H1 (cell line): ENCODE data around the gene FGD5. TPM values are rescaled to one million over a fixed set of nuclear protein-coding genes. Genes with fewer than 3 reads are reported as not detected.

Experiments
- CTCF ChIA-PET: fragments of 300-600 bp; sonication (Branson Sonifier 250); formaldehyde crosslinking; loops from one replicate; lab custom pipeline; 2021; ENCODE audit not compliant: partially characterized antibody; lab: Charles Lee
- POLR2A ChIA-PET: fragments of 300-600 bp; sonication (Branson Sonifier 250); formaldehyde crosslinking; loops from one replicate; lab custom pipeline; 2021; ENCODE audit warnings: inconsistent platforms; ENCODE audit not compliant: partially characterized antibody; lab: Charles Lee
- DNase-seq, 2 experiments: peaks; one replicate each; pipeline versions ENCODE4 v3.0.0 to v3.0.0-alpha.2; 2010 to 2022; ENCODE audit warnings: low spot score in 2 of 2, low read depth in 1 of 2, mixed read lengths in 1 of 2
- FAIRE-seq: peaks from 2 replicates; lab custom pipeline; 2011; peaks lifted over from hg19 to GRCh38; lab: Jason Lieb, UNC
- H2AFZ ChIP-seq: 2 replicates; pipeline ENCODE4 v1.8.1; 2012; ENCODE audit warnings: low read length, inconsistent platforms
- H2AK5ac ChIP-seq: 2 replicates; pipeline ENCODE4 v1.6.1; 2013; ENCODE audit warnings: low read depth, low read length
- H2BK120ac ChIP-seq: replicated peaks from 2 replicates; pipeline ENCODE3; 2013; ENCODE audit warnings: low read depth, low read length, inconsistent platforms
- H2BK12ac ChIP-seq: 2 replicates; pipeline ENCODE4 v1.6.1; 2013; ENCODE audit warnings: low read depth, low read length
- H2BK15ac ChIP-seq: 2 replicates; pipeline ENCODE4 v1.6.1; 2013; ENCODE audit warnings: low read length
- H2BK20ac ChIP-seq: 2 replicates; pipeline ENCODE4 v1.6.1; 2013; ENCODE audit warnings: low read length
- H2BK5ac ChIP-seq: 2 replicates; pipeline ENCODE4 v1.6.1; 2013; ENCODE audit warnings: low read depth, low read length
- H3K14ac ChIP-seq: 2 replicates; pipeline ENCODE4 v1.6.1; 2013; ENCODE audit warnings: inconsistent platforms; ENCODE audit not compliant: insufficient read length
- H3K18ac ChIP-seq: 2 replicates; pipeline ENCODE4 v1.6.1; 2013; ENCODE audit warnings: low read length; ENCODE audit errors: extremely low read depth
- H3K23ac ChIP-seq: 2 replicates; pipeline ENCODE4 v1.6.1; 2013; ENCODE audit warnings: inconsistent platforms; ENCODE audit not compliant: insufficient read length
- H3K23me2 ChIP-seq: 2 replicates; pipeline ENCODE4 v1.6.1; 2013; ENCODE audit warnings: low read depth, low read length
- H3K27ac ChIP-seq: 2 replicates; pipeline ENCODE4 v1.6.1; 2011; ENCODE audit warnings: low read depth, low read length, inconsistent platforms
- H3K27me3 ChIP-seq, 4 experiments: replicated peaks in 1 of 4; 1 replicate in 1 of 4; 2 replicates in 3 of 4; pipeline versions ENCODE4 v1.6.1 to v1.8.1; 2011 to 2013; ENCODE audit warnings: low read length in 3 of 4, mild to moderate bottlenecking in 3 of 4, inconsistent platforms in 2 of 4, mixed read lengths in 2 of 4, moderate library complexity in 1 of 4; ENCODE audit not compliant: control insufficient read depth in 3 of 4, insufficient read depth in 3 of 4; ENCODE audit errors: extremely low read depth in 1 of 4
- H3K36me3 ChIP-seq, 4 experiments: 2 replicates each; pipeline versions ENCODE4 v1.6.1 to v1.8.1; 2011 to 2013; ENCODE audit warnings: mild to moderate bottlenecking in 4 of 4, low read length in 3 of 4, moderate library complexity in 2 of 4, control low read depth in 1 of 4, inconsistent platforms in 1 of 4; ENCODE audit not compliant: insufficient read depth in 4 of 4, control insufficient read depth in 2 of 4
- H3K4ac ChIP-seq: replicated peaks from 2 replicates; pipeline ENCODE3; 2013; ENCODE audit warnings: low read length, low read depth, mixed read lengths, inconsistent platforms; ENCODE audit not compliant: insufficient read length
- H3K4me1 ChIP-seq, 4 experiments: replicated peaks in 1 of 4; 1 replicate in 1 of 4; 2 replicates in 3 of 4; pipeline versions ENCODE4 v1.6.1 to v1.8.1; 2011 to 2013; ENCODE audit warnings: low read length in 3 of 4, inconsistent platforms in 2 of 4, mixed read lengths in 1 of 4; ENCODE audit not compliant: insufficient read depth in 4 of 4, control insufficient read depth in 3 of 4
- H3K4me2 ChIP-seq, 2 experiments: 2 replicates each; pipeline versions ENCODE4 v1.6.1 to v1.8.1; 2011 to 2013; ENCODE audit warnings: low read depth in 2 of 2, low read length in 2 of 2, control low read depth in 1 of 2, inconsistent platforms in 1 of 2, mild to moderate bottlenecking in 1 of 2; ENCODE audit not compliant: insufficient read depth in 1 of 2
- H3K4me3 ChIP-seq, 4 experiments: fragments of 200-600, 300-600 bp in 1 of 4; sonication (generic), shearing (Covaris generic), sonication (Bioruptor Twin) in 1 of 4; 2 replicates each; pipeline versions ENCODE4 v1.5.1 to v1.8.1; 2011 to 2016; ENCODE audit warnings: low read length in 4 of 4, low read depth in 3 of 4, control low read depth in 2 of 4, inconsistent platforms in 2 of 4, mild to moderate bottlenecking in 2 of 4, mixed read lengths in 1 of 4, moderate library complexity in 1 of 4; ENCODE audit not compliant: insufficient read depth in 2 of 4; ENCODE audit errors: extremely low read depth in 1 of 4
- H3K56ac ChIP-seq: replicated peaks from 2 replicates; pipeline ENCODE3; 2013; ENCODE audit warnings: low read depth, mild to moderate bottlenecking, mixed read lengths, low read length, inconsistent platforms; ENCODE audit not compliant: insufficient read length
- H3K79me1 ChIP-seq: 2 replicates; pipeline ENCODE4 v1.6.1; 2013; ENCODE audit warnings: low read depth, low read length, control low read depth
- H3K79me2 ChIP-seq, 2 experiments: 2 replicates each; pipeline versions ENCODE4 v1.6.1 to v1.8.1; 2012 to 2013; ENCODE audit warnings: low read length in 2 of 2, mild to moderate bottlenecking in 2 of 2, inconsistent platforms in 1 of 2; ENCODE audit not compliant: insufficient read depth in 2 of 2, control insufficient read depth in 1 of 2
- H3K9ac ChIP-seq, 4 experiments: replicated peaks in 1 of 4; 1 replicate in 1 of 4; 2 replicates in 3 of 4; pipeline versions ENCODE4 v1.6.1 to v1.8.1; 2011 to 2013; ENCODE audit warnings: low read depth in 3 of 4, low read length in 3 of 4, control low read depth in 2 of 4, mild to moderate bottlenecking in 2 of 4, moderate library complexity in 2 of 4, inconsistent platforms in 1 of 4; ENCODE audit errors: extremely low read depth in 1 of 4
- H3K9me3 ChIP-seq, 2 experiments: 2 replicates each; pipeline versions ENCODE4 v1.6.1 to v1.8.1; 2012 to 2013; ENCODE audit warnings: mild to moderate bottlenecking in 2 of 2, moderate library complexity in 2 of 2, control low read depth in 1 of 2, inconsistent platforms in 1 of 2, low read depth in 1 of 2, low read length in 1 of 2, mixed read lengths in 1 of 2; ENCODE audit not compliant: insufficient read depth in 2 of 2
- H4K20me1 ChIP-seq, 2 experiments: replicated peaks in 1 of 2; 2 replicates each; pipeline versions ENCODE3 to v1.8.1; 2011 to 2013; ENCODE audit warnings: inconsistent platforms in 2 of 2, low read length in 2 of 2, mild to moderate bottlenecking in 1 of 2; ENCODE audit not compliant: insufficient read depth in 2 of 2, control insufficient read depth in 1 of 2
- H4K5ac ChIP-seq: 2 replicates; pipeline ENCODE4 v1.6.1; 2013; ENCODE audit warnings: low read length, low read depth, mixed read lengths, inconsistent platforms; ENCODE audit not compliant: insufficient read length
- H4K8ac ChIP-seq: 2 replicates; pipeline ENCODE4 v1.8.0; 2013; ENCODE audit warnings: mild to moderate bottlenecking, moderate library complexity, low read length, inconsistent platforms; ENCODE audit not compliant: insufficient read depth; ENCODE audit errors: extremely low read depth
- H4K91ac ChIP-seq: replicated peaks from 2 replicates; pipeline ENCODE3; 2013; ENCODE audit warnings: low read length, mixed read lengths, inconsistent platforms; ENCODE audit not compliant: insufficient read length
- BACH1 ChIP-seq: IDR thresholded peaks from 2 replicates; pipeline ENCODE4 v1.6.1; 2012; ENCODE audit warnings: low read length, improper control_type of control experiment
- EZH2 ChIP-seq: fragments of 200-600 bp; sonication (generic); IDR thresholded peaks from 2 replicates; pipeline ENCODE4 v1.7.1; 2012; ENCODE audit warnings: low read depth, mild to moderate bottlenecking, moderate library complexity, low read length, inconsistent platforms; ENCODE audit not compliant: severe bottlenecking
- JUND ChIP-seq: IDR thresholded peaks from 2 replicates; pipeline ENCODE4 v1.6.1; 2011; ENCODE audit warnings: mild to moderate bottlenecking, improper control_type of control experiment, low read length
- NANOG ChIP-seq: IDR thresholded peaks from 2 replicates; pipeline ENCODE4 v1.6.1; 2011; ENCODE audit warnings: low read length, low read depth, mild to moderate bottlenecking, inconsistent platforms; ENCODE audit not compliant: insufficient read depth, poor library complexity, severe bottlenecking
- RAD21 ChIP-seq, 2 experiments: IDR thresholded peaks in 1 of 2; conservative IDR thresholded peaks in 1 of 2; 2 replicates each; pipeline ENCODE4 v1.6.1; 2011; ENCODE audit warnings: low read depth in 2 of 2, low read length in 2 of 2, improper control_type of control experiment in 1 of 2, inconsistent platforms in 1 of 2, mild to moderate bottlenecking in 1 of 2, moderate library complexity in 1 of 2
- RBBP5 ChIP-seq: IDR thresholded peaks from 2 replicates; pipeline ENCODE4 v1.7.1; 2012; ENCODE audit warnings: low read depth, mild to moderate bottlenecking, inconsistent platforms, low read length, moderate library complexity, borderline replicate concordance
- RNF2 ChIP-seq: fragments of 200-900, 300-1000 bp; sonication (generic); IDR thresholded peaks from 2 replicates; pipeline ENCODE4 v1.7.1; 2016; ENCODE audit warnings: borderline replicate concordance, low read depth, mild to moderate bottlenecking, antibody characterized with exemption, low read length; ENCODE audit not compliant: poor library complexity, severe bottlenecking; ENCODE audit errors: missing control alignments
- SUZ12 ChIP-seq: fragments of 200-600 bp; sonication (generic); IDR thresholded peaks from 2 replicates; pipeline ENCODE4 v1.6.1; 2012; ENCODE audit warnings: mild to moderate bottlenecking, inconsistent platforms, low read length, moderate library complexity, mixed read lengths
- TAF1 ChIP-seq: IDR thresholded peaks from 2 replicates; pipeline ENCODE4 v1.6.1; 2011; ENCODE audit warnings: mild to moderate bottlenecking, low read depth, low read length
- TAF7 ChIP-seq: optimal IDR thresholded peaks from 2 replicates; pipeline ENCODE3; 2011; ENCODE audit warnings: low read depth, mild to moderate bottlenecking, inconsistent platforms, low read length, moderate library complexity, borderline replicate concordance
- TEAD4 ChIP-seq: IDR thresholded peaks from 2 replicates; pipeline ENCODE4 v1.6.1; 2012; ENCODE audit warnings: low read depth, low read length, inconsistent platforms, mixed read lengths
- YY1 ChIP-seq: IDR thresholded peaks from 2 replicates; pipeline ENCODE4 v1.6.1; 2011; ENCODE audit warnings: low read depth, mild to moderate bottlenecking, low read length
- WGBS, 2 experiments: shearing (Covaris generic) in 1 of 2; methylation state at CpG; one replicate each; pipeline versions ENCODE4 v1.1.6 to v1.1.7; 2013 to 2015; ENCODE audit warnings: low lambda C conversion rate in 2 of 2, mixed read lengths in 2 of 2, inconsistent platforms in 1 of 2, low coverage in 1 of 2, missing lambda C conversion rate in 1 of 2; ENCODE audit not compliant: insufficient replicate concordance in 2 of 2, insufficient coverage in 1 of 2, insufficient read length in 1 of 2; ENCODE audit errors: extremely low coverage in 1 of 2, missing lambda C conversion rate in 1 of 2; 5-methylcytosine and 5-hydroxymethylcytosine counted together
- polyA plus RNA-seq, 7 experiments: library from polyadenylated mRNA; depleted of rRNA in 3 of 7; stranded (reverse) in 5 of 7; unstranded in 2 of 7; fragments of >200 nt in 5 of 7; fragments of 200-250 nt in 2 of 7; gene quantifications; 1 replicate in 5 of 7; 2 replicates in 1 of 7; 4 replicates in 1 of 7; pipeline versions ENCODE4 v1.2.1 to v1.2.3, GENCODE V29; 2011 to 2013; ENCODE audit warnings: missing spikeins in 2 of 7, mixed read lengths in 2 of 7
- total RNA-seq: library from RNA; stranded (reverse); fragmentation: NEBNext Ultra II Directional; extraction: Animal tissue kit (Norgen Biotek cat#: 25700); gene quantifications from 2 replicates; pipeline ENCODE4 v1.2.1, GENCODE V29; 2021
- TF ChIP-seq, protein P1 (sequence below): IDR thresholded peaks from 2 replicates; pipeline ENCODE4 v1.6.1; 2011; ENCODE audit warnings: low read depth, mild to moderate bottlenecking, low read length; ENCODE audit not compliant: insufficient read depth

Gene FGD5
- total and polyA plus RNA-seq, 2 of the 8 experiments (the other 6 are each of a cell fraction or from before 2014, with no cell fraction given): 4.7 to 14.3 TPM

GRCh38 chr3:14797731-14798130, 21.0 kb upstream of the FGD5 start:
- no peak overlapping the region for H2BK20ac ChIP-seq
- no peak overlapping the region for H3K14ac ChIP-seq
- H3K4me3 ChIP-seq: no peak overlapping the region
- no peaks in the 10 kb centered on the region for H4K20me1 ChIP-seq
- no peak overlapping the region for H4K8ac ChIP-seq
- no peak overlapping the region for H3K23ac ChIP-seq
- no peak overlapping the region for H3K9ac ChIP-seq
- no peaks in the 10 kb centered on the region for H3K23me2 ChIP-seq
- H4K5ac ChIP-seq: no peak overlapping the region
- H4K91ac ChIP-seq: no peak overlapping the region
- ChIA-PET CTCF (interaction anchor here (0.9 to 12.7 kb wide), 9 partner anchors 10 to 121 kb away, joined by 3 to 308 read pairs (median 8); no protein-coding TSS in a partner anchor), POLR2A (interaction anchor here (1.0 kb wide), 1 partner anchor 14 kb away, joined by 3 read pairs; no protein-coding TSS in a partner anchor)
- no peaks in the 10 kb centered on the region for H3K79me1 ChIP-seq
- no peaks in the 10 kb centered on the region for H3K36me3 ChIP-seq
- H3K27ac ChIP-seq: no peak overlapping the region
- DNase-seq: no peak
- H3K79me2 ChIP-seq: no peaks in the 10 kb centered on the region
- no peak overlapping the region for H2AK5ac ChIP-seq
- no peak overlapping the region for H2BK15ac ChIP-seq
- H3K4me1 ChIP-seq: peaks cover 0 to 8% (median 0%) of the 10 kb centered on the region in 4 experiments; a peak in 3 of 7 replicates
- H2AFZ ChIP-seq: no peak overlapping the region
- no peaks in the 10 kb centered on the region for H3K9me3 ChIP-seq
- H2BK12ac ChIP-seq: no peak overlapping the region
- H3K56ac ChIP-seq: no peak overlapping the region
- no peak overlapping the region for H2BK120ac ChIP-seq
- 83% methylated on average over 4 of the region's 4 CpGs; no CpG with 5 or more reads in 1 of the 2 experiments for WGBS, 2 experiments
- no peak overlapping the region for H2BK5ac ChIP-seq
- no peaks in the 10 kb centered on the region; a peak in 2 of 7 replicates for H3K27me3 ChIP-seq
- no peak for FAIRE-seq
- no peak overlapping the region for H3K4me2 ChIP-seq
- no peak overlapping the region for H3K18ac ChIP-seq
- no peak overlapping the region for H3K4ac ChIP-seq
- TF ChIP-seq, protein P1, sequence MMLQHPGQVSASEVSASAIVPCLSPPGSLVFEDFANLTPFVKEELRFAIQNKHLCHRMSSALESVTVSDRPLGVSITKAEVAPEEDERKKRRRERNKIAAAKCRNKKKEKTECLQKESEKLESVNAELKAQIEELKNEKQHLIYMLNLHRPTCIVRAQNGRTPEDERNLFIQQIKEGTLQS: no peak
- TF ChIP-seq TEAD4 (no peak), EZH2 (no peak), JUND (no peak), BACH1 (no peak), NANOG (no peak), TAF1 (no peak), TAF7 (no peak), SUZ12 (no peak), RAD21 (IDR thresholded peaks at IDR 0.05 in 1 of 2, conservative IDR thresholded peaks at IDR 0.05 in 1 of 2; ENCODE audit: low read depth in 2 of 2, low read length in 2 of 2) (no peak), RBBP5 (no peak), RNF2 (no peak), YY1 (no peak)
